Right lobe of liver (tissue), 4 donors: ENCODE results near the gene LRG1.
A peak's percentile ranks its signal among the peaks of the same experiment; 100 is the strongest.

ENCODE experiments used
- CTCF ChIP-seq, 4 donors: fragments of 200-600 bp in 3 of 4; fragments of 450-650 bp in 1 of 4; IDR thresholded peaks; one replicate each; pipeline versions ENCODE4 v1.5.1 to v1.8.0; 2016 to 2022; ENCODE audit warnings: antibody characterized with exemption in 4 of 4, mild to moderate bottlenecking in 2 of 4
- POLR2A ChIP-seq: fragments of 450-650 bp; IDR thresholded peaks from one replicate; pipeline ENCODE4 v1.6.1; 2017; ENCODE audit warnings: antibody characterized with exemption, mild to moderate bottlenecking
- donor health status: DM: no; HTN: no; CAD: no.
- donor health status: DM: no; HTN: no; CAD: no.
- donor health status: DM: no; HTN: yes; CAD: no.

- peak in 2 of 4 donors; percentile 3 to 13 for TF ChIP-seq CTCF (IDR thresholded peaks at IDR 0.05)
- TF ChIP-seq POLR2A = peak; percentile 79
These were observed 4.8 kb downstream of the LRG1 start, which contains the start of gene PLIN5 for GRCh38 chr19:4534836-4535658.
